WTC11 (cell line): ENCODE results near the gene RNU1-3. TPM values are rescaled to one million over a fixed set of nuclear protein-coding genes. Genes with fewer than 3 reads are reported as not detected.
"Not testable (repeated sequence)": the region's sequence is repeated elsewhere in the genome, so short reads cannot be mapped to it uniquely, and the experiment has no call there.

Experiments
- ATAC-seq: fragments of 200-7000 bp; cut with Tn5 transposase; 2 replicates; pipeline ENCODE4 v1.10.0; 2021; ENCODE audit warnings: mild to moderate bottlenecking, moderate library complexity
- CTCF ChIA-PET: fragments of 300-600 bp; sonication (Branson Sonifier 250); formaldehyde crosslinking; loops from one replicate; lab custom pipeline; 2021; ENCODE audit warnings: antibody characterized with exemption; lab: Charles Lee
- POLR2A ChIA-PET: fragments of 350-600 bp; sonication (Branson Sonifier 250); formaldehyde crosslinking; loops from one replicate; lab custom pipeline; 2021; ENCODE audit warnings: antibody characterized with exemption; lab: Charles Lee
- DNase-seq: peaks from one replicate; pipeline ENCODE4 v3.0.0; 2021; ENCODE audit warnings: low spot score
- H3K27ac Mint-ChIP-seq: 2 replicates; pipeline ENCODE4 v1.8.0; 2021; ENCODE audit warnings: mixed read lengths
- H3K27me3 Mint-ChIP-seq: 2 replicates; pipeline ENCODE4 v1.8.0; 2021; ENCODE audit warnings: low read depth, mild to moderate bottlenecking, moderate library complexity, mixed read lengths
- H3K36me3 Mint-ChIP-seq: 2 replicates; pipeline ENCODE4 v1.8.0; 2021; ENCODE audit warnings: mixed read lengths
- H3K4me1 Mint-ChIP-seq: 2 replicates; pipeline ENCODE4 v1.8.0; 2022; ENCODE audit warnings: mixed read lengths
- H3K4me3 Mint-ChIP-seq: 2 replicates; pipeline ENCODE4 v1.8.0; 2021; ENCODE audit warnings: mild to moderate bottlenecking, moderate library complexity, mixed read lengths
- H3K9me3 Mint-ChIP-seq: 2 replicates; pipeline ENCODE4 v1.8.0; 2021; ENCODE audit warnings: mixed read lengths
- GABPB1 ChIP-seq: sonication (generic); formaldehyde crosslinking; IDR thresholded peaks from 2 replicates; pipeline ENCODE4 v1.8.1; 2023; ENCODE audit warnings: mild to moderate bottlenecking, missing genetic modification reagents
- total RNA-seq: library from RNA; stranded (reverse); gene quantifications from 3 replicates; pipeline ENCODE4 v1.2.3, GENCODE V29; 2021

The RNU1-3 gene
- total RNA-seq, 1 experiment from 2014 or later: 1,197 TPM

GRCh38 chr1:16651560-16651959, 15.2 kb downstream of the RNU1-3 start:
- peak; percentile 96 for TF ChIP-seq GABPB1
- H3K9me3 Mint-ChIP-seq, ATAC-seq, DNase-seq, H3K36me3 Mint-ChIP-seq, POLR2A ChIA-PET, H3K4me1 Mint-ChIP-seq, H3K4me3 Mint-ChIP-seq, CTCF ChIA-PET, H3K27ac Mint-ChIP-seq: not testable (repeated sequence)
- peaks cover 15% of the 10 kb centered on the region for H3K27me3 Mint-ChIP-seq

- H3K4me1 Mint-ChIP-seq, H3K4me3 Mint-ChIP-seq, ATAC-seq, POLR2A ChIA-PET, H3K27ac Mint-ChIP-seq, H3K36me3 Mint-ChIP-seq, CTCF ChIA-PET, H3K9me3 Mint-ChIP-seq: not testable (repeated sequence)
- H3K27me3 Mint-ChIP-seq: peaks cover 15% of the 10 kb centered on the region
- peak; percentile 16 for DNase-seq
Measured at GRCh38 chr1:16649960-16650359, 16.8 kb downstream of the RNU1-3 start.

DNA sequence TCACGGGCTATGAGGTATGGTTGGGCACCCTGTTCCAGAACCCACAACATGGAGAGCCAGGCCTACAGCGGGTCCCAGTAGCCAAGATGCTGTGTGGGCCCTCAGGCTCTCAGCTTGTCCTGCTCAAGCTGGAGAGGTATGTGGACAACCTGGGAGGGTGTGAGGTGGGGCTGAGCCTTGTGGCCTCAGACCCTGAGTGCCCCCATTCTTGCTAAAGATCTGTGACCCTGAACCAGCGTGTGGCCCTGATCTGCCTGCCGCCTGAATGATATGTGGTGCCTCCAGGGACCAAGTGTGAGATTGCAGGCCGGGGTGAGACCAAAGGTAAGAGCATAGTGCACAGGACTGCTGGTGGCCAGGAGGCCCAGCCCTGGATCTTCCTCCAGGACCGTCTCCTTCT, 17.4 kb downstream of the RNU1-3 start:
- H3K4me3 Mint-ChIP-seq, H3K27ac Mint-ChIP-seq, H3K36me3 Mint-ChIP-seq, CTCF ChIA-PET, ATAC-seq, POLR2A ChIA-PET, H3K4me1 Mint-ChIP-seq, H3K9me3 Mint-ChIP-seq: not testable (repeated sequence)
- peaks cover 15% of the 10 kb centered on the region for H3K27me3 Mint-ChIP-seq
- peak; percentile 21 for DNase-seq

- ATAC-seq, H3K27ac Mint-ChIP-seq, H3K4me1 Mint-ChIP-seq, POLR2A ChIA-PET, DNase-seq, H3K9me3 Mint-ChIP-seq, H3K36me3 Mint-ChIP-seq, CTCF ChIA-PET: not testable (repeated sequence)
- Mint-ChIP-seq H3K27me3 (peaks cover 15% of the 10 kb centered on the region), H3K4me3 (peak overlapping the region; percentile 41)
Measured at GRCh38 chr1:16648756-16649155, 18.0 kb downstream of the RNU1-3 start.

DNA sequence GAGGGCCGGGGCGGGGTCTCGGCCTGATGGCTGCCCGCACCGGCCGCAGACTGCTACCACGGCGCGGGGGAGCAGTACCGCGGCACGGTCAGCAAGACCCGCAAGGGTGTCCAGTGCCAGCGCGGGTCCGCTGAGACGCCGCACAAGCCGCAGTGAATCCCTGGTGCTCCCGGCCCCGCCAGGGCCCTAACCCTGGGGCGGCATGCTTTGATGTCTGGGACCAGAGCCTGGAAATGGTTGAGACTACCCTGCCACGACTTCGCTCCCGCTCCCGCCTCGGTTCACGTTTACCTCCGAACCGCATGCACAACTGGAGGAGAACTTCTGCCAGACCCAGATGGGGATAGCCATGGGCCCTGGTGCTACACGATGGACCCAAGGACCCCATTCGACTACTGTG, 18.5 kb downstream of the RNU1-3 start:
- H3K4me3 Mint-ChIP-seq: peak overlapping the region; percentile 41
- H3K9me3 Mint-ChIP-seq, H3K36me3 Mint-ChIP-seq, H3K4me1 Mint-ChIP-seq, ATAC-seq, CTCF ChIA-PET, H3K27ac Mint-ChIP-seq, POLR2A ChIA-PET: not testable (repeated sequence)
- peak; percentile 8 for DNase-seq
- peaks cover 15% of the 10 kb centered on the region for H3K27me3 Mint-ChIP-seq

GRCh38 chr1:16647179-16648176, 19.3 kb downstream of the RNU1-3 start:
- H3K36me3 Mint-ChIP-seq, POLR2A ChIA-PET, H3K4me1 Mint-ChIP-seq, H3K27ac Mint-ChIP-seq, CTCF ChIA-PET, H3K9me3 Mint-ChIP-seq: not testable (repeated sequence)
- Mint-ChIP-seq H3K4me3 (peak overlapping the region; percentile 55), H3K27me3 (peaks cover 15% of the 10 kb centered on the region)
- DNase-seq (peak; percentile 68), ATAC-seq (peak; percentile 68)

GRCh38 chr1:16646716-16647115, 20.0 kb downstream of the RNU1-3 start:
- DNase-seq, CTCF ChIA-PET, H3K9me3 Mint-ChIP-seq, H3K4me1 Mint-ChIP-seq, H3K27ac Mint-ChIP-seq, ATAC-seq, POLR2A ChIA-PET, H3K36me3 Mint-ChIP-seq: not testable (repeated sequence)
- Mint-ChIP-seq H3K27me3 (peaks cover 15% of the 10 kb centered on the region), H3K4me3 (peak overlapping the region; percentile 43; the same call in 1 of the 2 replicates)

DNA sequence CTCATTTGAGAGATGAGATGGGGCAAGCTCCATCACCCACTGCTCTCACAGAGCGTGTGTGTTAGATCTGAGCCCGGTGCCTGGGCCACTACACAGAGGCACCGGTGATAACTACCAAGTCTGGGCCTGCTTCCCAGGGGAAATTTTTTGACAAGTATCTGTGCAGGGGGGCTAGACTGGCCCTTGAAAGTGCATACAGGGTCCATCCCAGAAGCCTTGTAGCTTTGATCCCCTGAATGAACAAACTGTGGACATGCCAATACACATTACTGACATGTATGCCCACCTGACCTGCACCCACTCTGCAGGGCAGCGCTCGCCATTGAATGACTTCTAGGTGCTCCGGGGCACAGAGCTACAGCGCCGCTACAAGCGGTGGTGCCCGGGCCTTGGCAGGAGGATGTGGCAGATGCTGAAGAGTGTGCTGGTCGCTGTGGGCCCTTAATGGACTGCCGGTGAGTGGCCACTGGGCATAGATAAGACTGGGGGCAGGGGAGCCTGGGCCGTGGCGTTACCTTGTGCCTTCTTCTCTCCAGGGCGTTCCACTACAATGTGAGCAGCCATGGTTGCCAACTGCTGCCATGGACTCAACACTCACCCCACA, 20.6 kb downstream of the RNU1-3 start:
- H3K27ac Mint-ChIP-seq, ATAC-seq, CTCF ChIA-PET, H3K36me3 Mint-ChIP-seq, POLR2A ChIA-PET, H3K4me1 Mint-ChIP-seq, H3K9me3 Mint-ChIP-seq: not testable (repeated sequence)
- Mint-ChIP-seq H3K4me3 (peak overlapping the region; percentile 43), H3K27me3 (peaks cover 15% of the 10 kb centered on the region)
- DNase-seq: peak; percentile 9
